GM21390 (cell line): ENCODE results near the gene AHNAK.

Experiments used
- ATAC-seq: cut with Tn5 transposase; IDR thresholded peaks from one replicate; pipeline ENCODE4 v1.9.1; 2021; ENCODE audit not compliant: unreplicated experiment

Gene AHNAK

DNA sequence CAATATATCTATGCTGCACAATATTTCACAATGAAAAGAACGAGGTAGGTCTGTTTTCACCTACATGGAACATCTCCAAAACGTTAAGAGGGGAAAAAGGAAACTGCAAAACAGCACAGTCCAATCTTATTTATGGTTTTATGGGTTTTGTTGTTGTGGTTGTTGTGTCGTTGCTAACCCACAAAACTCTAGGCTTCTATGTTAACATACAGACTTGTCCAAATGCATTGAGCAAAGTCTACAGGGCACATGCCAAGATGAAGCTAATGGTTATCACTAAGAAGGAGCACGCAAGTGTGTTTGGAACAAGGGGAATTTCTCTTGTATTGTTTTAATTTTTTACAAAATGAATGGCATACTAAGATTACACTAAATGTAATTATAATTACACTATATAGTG lies 48.6 kb downstream of the AHNAK start:
- ATAC-seq = no peak

DNA sequence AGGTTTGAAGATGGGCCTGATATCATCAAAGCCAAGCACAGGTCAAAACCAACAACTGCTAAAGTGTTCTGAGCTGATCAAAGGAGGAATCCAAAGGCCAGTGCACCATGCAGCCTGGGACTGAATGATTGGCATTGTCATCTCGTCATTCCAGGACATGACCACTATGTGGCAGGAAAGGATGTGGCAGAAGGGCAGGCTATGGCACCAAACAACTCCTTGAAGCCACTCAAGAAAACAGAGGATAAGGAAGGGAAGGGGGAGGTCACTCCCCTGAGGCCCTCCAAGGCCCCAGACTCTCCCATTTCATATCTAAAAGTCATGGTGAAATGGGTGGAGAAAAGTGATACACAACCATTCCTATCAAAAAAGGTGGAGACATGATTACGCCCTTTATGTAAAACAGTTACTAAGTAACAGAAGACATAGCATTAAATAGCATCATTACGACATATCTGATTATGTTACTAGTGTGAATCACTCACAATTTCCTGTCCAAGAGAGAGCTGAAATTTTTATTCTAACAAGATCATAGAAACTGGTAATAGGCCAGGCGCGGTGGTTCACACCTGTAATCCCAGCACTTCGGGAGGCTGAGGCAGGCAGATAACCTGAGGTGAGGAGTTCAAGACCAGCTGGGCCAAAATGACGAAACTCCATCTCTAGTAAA lies 49.3 kb downstream of the AHNAK start:
- no peak for ATAC-seq

DNA sequence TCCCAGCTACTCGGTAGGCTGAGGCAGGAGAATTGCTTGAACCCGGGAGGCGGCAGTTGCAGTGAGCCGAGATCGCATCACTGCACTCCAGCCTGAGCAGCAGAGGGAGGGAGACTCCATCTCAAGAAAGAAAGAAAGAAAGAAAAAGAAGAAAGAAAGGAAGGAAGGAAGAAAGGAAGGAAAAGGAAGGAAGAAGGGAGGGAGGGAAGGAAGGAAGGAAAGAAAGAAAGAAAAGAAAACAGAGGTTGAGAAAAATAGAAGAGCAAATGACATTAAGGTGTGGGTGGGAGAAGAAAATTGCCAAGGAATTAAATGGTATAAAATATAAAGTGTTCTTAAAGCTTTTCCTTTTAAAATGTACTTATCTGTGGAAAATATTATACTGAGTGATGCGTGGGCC lies 49.9 kb downstream of the AHNAK start:
- no peak for ATAC-seq

DNA sequence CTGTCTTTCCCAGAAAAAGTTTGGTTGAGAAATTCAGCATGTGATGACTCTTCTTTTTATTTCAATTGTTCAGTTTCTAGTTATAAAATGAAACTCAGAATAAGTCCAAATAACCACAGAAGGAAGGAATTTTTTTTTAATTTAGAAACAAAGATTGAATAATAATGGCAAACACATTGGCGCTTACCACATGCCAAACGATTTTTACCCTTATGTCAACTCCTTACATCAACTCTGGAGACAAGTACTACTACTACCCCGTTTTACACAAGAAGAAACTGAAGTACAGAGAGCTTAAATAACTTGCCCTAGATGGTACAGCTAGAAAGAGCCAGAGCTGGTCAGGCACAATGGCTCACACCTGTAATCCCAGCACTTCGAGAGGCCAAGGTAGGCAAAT lies 52.4 kb downstream of the AHNAK start:
- ATAC-seq = no peak

DNA sequence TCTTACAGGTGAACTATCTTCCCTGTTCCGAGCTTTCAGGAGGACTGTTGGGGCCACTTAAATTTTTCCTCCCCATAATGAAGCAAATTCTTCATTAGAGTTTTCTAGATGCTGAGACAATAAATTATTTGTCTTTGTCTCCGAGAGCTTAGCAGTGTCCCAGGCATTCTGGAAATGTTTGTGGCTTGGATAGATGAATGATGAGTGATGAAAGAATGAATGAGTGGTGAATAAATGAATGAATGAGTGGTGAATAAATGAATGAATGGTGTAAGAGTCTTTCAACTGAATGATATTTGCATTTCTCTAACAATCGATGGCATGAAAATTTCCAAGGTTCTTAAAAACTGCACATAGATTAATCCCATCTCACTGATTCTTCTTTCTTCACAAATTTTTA lies 52.8 kb downstream of the AHNAK start:
- ATAC-seq = no peak

DNA sequence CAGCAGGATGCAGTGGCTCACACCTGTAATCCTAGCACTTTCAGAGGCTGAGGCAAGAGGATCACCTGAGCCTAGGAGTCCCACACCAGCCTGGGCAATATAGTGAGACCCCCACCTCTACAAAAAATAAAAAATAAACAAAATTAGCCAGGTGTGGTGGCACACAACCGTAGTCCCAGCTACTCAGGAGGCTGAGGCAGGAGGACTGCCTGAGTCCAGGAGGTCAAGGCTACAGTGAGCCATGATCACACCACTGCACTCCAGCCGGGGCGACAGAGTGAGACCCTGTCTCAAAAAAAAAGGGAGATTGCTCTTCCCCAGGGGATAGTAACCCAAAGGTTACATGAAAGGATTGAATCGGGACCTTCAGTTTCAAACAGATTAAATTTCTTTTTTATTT lies 54.0 kb downstream of the AHNAK start:
- ATAC-seq = no peak

DNA sequence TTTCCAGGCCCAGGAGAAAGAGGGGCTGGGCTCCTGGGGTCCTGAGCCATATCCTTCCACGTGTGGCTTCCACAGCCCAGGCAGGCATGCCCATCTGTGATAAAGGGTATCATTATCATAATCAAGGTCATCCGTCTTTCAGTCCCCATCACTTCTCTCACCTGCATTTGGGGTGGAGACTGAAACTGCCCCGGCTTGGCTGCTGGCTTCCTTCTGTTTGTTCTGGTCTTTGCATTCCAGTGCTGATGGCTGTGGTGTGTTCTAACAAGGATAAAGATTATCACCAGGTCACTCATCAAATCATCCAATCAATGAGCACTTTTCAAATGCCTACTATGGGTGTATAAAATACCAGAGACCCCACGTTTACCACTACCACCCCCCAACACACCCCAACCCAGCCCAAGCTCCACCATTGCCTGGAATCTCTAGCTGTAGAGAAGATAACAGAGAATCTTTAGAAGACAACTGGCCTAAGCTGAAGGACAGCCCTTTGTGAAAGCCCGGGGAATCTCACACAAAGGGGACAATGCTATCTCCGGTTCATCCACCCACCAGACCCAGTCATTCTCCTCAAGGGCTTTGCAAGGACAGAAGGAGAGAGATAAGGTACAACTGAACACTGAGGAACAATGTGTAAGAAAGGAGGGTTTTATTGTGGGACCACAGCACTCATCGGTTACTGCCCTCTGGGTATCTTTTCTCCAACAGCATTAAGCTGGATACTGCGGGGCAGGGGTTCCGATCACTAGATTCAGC lies 54.9 kb downstream of the AHNAK start:
- ATAC-seq = no peak

DNA sequence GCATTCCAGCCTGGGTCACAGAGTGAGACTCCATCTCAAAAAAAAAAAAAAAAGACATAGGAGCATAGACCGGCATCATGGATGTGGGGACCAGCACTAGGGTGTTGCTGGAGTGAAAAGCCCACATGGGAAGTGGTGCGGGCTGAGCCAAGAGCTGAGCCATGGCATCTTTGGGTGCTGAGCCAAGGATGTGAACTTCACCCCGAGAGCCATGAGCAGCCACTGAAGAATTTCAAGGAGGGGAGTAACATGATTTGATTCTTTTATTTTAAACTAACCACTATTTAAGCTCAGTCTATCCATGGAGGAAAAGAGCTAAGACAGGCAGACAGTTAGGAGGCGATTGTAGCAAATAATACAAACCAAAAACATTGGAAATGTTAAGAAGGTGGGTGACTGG lies 57.4 kb downstream of the AHNAK start:
- ATAC-seq = no peak

DNA sequence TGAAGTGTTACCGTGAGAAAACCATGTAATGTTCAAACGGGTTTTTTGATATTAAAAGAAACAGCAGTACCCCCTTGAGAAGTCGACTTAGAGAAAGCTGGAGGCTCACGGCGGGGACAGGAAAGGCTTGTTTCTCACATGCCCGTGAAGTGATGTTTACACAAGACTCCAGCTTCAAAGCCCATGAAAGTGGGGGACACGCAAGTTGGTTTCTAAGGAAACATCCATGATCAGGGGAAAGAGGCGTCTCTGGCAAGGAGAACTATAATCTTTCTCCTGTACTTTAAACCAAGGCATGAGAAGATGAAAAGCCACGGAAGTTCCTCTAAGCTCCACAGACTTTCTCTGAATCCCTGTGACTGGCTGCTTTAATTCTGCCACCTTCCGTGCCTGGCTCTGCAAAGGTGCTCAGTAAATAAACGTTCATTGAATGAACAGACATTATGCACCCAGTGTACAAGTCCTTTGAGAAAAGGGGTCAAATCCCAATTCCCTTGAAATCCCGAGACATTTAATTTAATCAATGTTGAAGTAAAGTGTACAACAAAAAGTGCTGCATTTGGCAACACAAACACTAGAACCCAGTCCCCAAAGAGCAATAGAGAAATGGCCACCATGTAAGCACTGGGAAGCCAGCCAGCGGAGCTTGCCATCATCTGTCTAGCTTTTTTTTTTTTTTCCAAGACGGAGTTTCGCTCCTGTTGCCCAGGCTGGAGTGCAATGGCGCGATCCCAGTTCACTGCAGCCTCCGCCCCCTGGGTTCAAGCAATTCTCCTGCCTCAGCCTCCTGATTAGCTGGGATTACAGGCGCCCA lies 58.7 kb downstream of the AHNAK start:
- ATAC-seq = no peak

DNA sequence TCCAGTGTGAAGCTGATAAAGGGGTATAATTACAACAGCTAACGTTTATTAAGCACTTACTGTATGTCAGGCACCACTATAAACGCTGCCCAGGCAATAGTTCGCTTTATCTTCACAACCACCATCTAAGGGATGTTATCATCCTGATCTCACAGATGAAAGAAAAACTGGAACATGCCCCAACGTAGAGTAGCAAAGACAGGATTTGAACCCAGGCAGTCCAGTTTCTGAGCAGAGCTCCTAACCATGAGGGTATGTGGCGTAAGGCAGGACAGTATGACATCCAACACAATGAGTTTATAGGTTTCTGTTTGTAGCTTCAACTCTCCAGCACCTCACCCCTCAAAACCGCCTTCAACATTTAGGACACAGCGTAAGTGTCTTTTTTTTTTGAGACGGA lies 59.5 kb downstream of the AHNAK start:
- ATAC-seq = no peak

DNA sequence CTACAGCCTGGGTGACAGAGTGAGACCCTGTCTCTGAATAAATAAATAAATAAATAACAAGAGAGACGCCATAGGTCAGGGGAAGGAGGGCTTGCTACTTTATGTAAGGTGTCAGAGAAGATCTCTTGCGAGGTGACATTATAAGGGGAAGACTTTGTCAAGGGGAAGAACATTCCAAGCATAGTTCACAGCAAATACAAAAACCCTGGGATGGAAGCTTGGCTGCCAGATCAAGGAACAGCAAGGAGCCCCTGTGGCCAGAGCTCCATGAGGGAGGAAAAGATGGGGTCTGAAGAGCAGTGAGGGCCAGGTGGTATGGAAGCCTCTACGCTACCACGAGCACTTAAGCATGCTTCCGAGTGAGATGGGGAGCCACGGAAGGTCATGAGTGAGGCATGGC lies 62.3 kb downstream of the AHNAK start:
- ATAC-seq = no peak

DNA sequence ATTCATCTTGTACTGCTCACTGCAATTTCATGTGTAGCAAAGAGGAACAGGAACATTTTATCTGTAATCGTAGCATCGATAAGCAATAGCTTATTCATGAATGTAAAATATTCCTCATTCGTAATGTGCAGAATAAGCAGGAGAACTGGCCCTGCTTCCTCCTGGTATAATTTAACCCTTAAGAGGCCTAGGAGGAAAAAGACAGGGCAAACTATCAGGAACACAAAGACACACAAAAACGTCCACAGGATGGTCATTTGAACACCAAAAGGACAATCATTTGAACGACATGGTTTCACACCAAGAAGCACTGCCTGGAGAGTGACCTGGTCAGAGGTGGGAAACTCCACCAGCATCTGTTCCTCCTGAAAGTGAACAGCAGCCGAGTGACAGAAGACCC lies 63.9 kb downstream of the AHNAK start:
- no peak for ATAC-seq

DNA sequence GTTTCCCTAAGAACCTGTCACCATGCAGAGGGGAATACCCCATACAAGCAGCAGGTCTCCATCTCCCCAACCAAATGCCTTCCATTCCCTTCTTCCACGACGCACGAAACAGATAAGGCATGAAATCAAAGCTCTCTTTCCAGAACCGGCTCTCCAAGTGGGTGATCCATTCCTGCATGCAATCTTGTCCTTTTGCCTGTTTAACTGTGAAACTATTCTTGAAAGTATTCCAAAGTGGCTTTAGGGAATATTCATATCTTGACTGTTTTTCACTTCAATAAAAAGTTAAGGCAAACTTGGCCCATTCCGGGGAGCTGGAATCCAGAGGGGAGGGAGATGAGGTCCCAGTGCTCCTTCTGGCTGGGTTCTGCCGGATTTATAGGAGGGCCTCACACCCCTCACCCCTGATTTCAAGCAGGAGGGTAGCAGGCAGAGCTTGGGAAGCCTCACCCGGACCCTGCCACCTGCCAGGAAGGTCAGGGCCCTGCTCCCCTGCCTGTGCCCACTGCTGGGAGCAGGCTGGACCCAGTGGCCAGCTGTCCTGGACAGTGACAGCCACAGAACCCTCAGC lies 66.9 kb downstream of the AHNAK start:
- no peak for ATAC-seq

DNA sequence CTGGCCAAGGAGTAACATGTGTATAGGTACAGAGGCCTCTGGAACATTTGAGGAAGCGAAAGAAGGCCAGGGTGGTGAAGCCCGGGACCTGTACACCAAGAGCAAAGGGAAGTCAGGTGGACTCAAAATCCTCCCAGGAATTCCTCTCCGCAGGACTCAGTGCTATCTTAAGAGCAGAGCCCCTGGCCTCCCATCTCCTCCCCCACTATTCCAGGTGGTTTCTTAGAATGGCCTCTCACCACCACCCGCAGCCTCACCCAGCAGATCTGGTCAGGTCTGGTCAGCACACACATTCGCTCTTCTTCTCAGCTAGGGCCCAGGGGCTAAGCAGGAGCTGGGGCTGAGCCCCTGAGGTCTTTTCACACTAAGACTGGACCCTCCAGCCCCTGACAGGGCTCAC lies 68.7 kb downstream of the AHNAK start:
- ATAC-seq = no peak

DNA sequence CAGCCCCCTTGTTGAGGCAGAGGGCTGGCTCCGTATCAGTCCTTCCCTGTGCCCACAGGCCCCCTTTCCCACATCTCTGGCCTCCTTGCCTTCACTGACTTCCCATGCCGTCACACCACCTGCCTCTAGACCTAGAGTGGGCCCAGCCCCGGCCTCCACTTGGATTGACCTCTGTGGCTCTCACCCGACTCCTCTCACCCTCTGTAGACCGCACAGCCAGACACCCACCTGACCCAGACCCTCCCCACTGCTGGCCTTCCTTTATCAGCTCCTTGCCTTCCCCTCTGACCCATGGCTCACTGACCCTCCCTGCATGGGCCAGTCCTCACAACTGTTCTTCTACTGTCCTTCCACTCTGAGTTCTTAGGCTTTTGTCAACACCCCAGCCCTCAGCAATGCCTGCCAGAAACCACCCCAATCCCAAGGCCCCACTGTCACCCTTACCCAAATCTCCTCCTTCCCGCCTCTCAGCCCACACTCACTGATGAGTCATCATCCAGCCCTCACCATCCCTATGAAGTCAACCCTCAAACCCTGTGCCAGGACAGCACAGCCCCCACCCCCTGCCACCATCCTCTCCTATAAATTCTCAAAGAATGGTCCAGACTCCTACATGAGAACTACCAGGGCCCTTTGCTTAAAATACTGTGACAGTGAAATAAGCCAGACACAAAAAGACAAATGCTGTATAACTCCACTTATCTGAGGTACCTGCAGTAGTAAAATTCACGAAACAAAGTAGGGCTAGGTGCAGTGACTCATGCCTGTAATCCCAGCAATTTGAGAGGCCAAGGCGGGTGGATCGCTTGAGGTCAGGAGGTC lies 74.3 kb downstream of the AHNAK start:
- no peak for ATAC-seq

DNA sequence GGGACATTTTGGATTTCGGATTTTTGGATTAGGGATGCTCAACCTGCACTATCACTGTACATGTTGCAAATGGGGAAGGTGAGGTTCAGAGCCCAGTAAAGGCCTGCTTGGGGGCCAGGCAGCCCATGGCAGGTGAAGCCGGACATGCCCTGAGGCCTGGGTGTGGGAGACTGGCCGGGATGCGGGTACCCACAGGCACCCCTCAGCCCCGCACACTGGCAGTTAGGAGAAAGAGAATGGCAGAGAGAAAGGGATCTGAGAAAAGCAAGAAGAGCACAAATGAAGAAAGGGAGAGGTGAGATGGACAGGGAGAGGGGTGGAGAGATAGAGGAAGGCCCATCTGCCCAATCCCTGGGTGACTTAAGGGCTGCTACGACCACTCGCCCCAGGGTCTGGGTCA lies 75.0 kb downstream of the AHNAK start:
- ATAC-seq = no peak

DNA sequence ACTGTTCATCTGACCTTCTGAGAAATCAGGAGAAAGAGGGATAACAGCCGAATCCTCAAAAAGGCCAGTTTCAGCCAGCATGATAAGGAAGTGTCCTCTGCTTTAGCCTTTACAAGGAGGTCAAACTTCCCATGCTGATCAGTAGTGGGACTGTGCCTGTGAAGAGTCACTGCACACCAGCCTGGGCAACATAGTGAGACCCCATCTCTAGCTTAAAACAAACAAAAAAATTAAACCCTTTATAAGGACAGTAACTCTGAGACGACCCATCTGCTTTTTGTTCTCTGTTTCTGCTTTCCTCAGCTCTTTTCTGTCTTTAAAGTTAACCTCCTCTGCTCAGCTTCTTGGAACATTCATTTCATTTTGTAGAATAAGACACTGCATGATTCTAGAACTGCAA lies 78.0 kb downstream of the AHNAK start:
- no peak for ATAC-seq

DNA sequence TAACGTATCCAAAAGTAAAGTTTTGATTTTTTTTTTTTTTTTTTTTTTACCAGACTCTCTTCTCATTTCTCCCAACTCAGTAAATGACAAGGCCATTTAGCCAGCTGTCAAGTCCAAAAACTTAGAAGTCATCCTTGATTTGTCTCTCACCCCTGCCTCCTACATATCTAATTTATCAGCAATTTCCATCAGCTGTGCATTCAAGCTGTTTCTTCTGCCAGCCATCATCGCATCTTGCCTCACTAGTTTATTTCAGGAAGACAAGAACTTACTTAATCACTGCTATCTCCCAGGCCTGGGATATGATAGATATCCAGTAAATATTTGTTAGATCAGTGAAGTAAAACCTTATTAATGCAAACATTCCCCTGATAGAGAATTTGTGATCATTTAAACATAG lies 80.2 kb downstream of the AHNAK start:
- ATAC-seq = no peak

DNA sequence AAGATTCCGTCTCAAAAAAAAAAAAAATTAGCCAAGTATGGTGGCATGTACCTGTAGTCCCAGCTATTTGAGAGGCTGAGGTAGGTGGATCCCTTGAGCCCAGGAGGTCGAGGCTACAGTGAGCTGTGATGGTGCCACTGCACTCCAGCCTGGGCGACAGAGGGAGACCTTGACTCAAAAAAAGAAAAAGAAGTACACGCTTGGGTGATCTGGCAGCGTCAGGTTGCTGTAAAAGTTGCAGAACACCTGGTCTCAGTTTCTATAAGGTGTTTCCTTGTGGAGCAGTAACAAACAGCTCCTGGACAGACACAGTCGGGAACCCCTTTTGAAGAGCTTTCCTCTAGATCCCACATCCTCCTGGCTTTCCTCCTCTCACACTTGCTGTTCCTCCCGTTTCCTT lies 82.0 kb downstream of the AHNAK start:
- ATAC-seq = no peak

DNA sequence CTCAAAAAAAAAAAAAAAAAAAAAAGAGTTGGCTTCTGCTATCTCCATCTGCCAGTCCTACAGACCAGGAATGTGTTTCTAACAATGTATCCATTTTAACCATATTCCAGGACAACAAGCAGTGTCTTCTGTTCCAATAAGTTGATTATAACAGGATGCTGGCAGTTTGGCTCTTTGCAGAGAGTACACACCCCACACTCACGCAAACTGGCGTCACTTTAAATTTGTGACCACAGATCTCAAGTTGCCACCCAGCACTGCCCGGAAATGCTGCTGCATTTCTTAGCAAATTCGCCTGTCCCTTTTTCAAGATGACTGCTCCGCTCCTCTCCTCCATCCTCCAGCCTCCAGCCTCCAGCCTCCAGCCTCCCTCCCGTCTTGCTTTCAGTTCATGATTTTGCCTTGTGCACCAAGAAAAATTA lies 83.5 kb downstream of the AHNAK start:
- ATAC-seq = no peak

DNA sequence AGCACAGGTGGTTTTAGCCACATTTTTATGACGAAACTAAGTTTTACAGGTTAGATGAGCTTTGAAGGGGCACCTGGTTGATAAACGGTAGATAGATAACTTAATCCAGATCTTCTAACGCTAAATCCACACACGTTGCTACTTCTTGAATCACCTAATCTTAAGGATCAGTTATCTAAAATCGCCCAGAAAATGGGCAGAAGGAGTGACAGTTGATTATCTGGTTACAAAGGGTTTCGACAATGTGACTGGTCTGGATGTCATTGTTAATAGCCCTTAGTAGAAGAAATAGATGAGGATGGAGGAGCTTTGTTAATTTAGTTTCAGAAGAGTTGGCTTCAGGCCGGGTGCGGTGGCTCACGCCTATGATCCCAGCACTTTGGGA lies 84.1 kb downstream of the AHNAK start:
- ATAC-seq = no peak
